Measurements from ENCODE around the gene GJA4. TPM values are rescaled to one million over a fixed set of nuclear protein-coding genes. Genes with fewer than 3 reads are reported as not detected.

Gene GJA4
- polyA plus RNA-seq, 1 of the 3 experiments (the other 2 are of a cell fraction) = not detected

GRCh38 chr1:34842952-34843371 is 50.2 kb downstream of the GJA4 start:
- Histone ChIP-seq H3K79me2 (ENCODE audit: insufficient read depth) (no peaks in the 10 kb centered on the region), H3K4me1 (ENCODE audit: control insufficient read depth in 1 of 2, insufficient read depth in 2 of 2, low read depth in 1 of 2, low read length in 1 of 2) (peaks cover 0 to 12% of the 10 kb centered on the region in 2 experiments; a peak in 1 of 4 replicates), H3K27me3 (ENCODE audit: insufficient read depth) (no peaks in the 10 kb centered on the region), H3K4me2 (no peak overlapping the region), H3F3A (replicated peaks; ENCODE audit: insufficient read depth) (no peaks in the 10 kb centered on the region), H3K4me3 (ENCODE audit: low read depth in 2 of 2, low read length in 1 of 2) (no peak overlapping the region), H4K20me1 (ENCODE audit: insufficient read depth) (no peaks in the 10 kb centered on the region), H3K36me3 (replicated peaks in 1 of 2; ENCODE audit: control insufficient read depth in 1 of 2, insufficient read depth in 2 of 2, low read length in 1 of 2) (peaks cover 0 to 6% of the 10 kb centered on the region in 2 experiments), H3K9me2 (no peaks in the 10 kb centered on the region), H3K9ac (no peak overlapping the region), H2AFZ (ENCODE audit: low read depth) (no peak overlapping the region), H3K9me3 (no peaks in the 10 kb centered on the region), H3K27ac (ENCODE audit: low read depth in 2 of 2, low read length in 1 of 2) (no peak overlapping the region)
- TF ChIP-seq TEAD4 (IDR thresholded peaks at IDR 0.05; ENCODE audit: borderline replicate concordance, insufficient read depth) = no peak
- no peak for TF ChIP-seq REST (IDR thresholded peaks at IDR 0.05; ENCODE audit: low read depth, low read length)
- TF ChIP-seq ELF1 (IDR thresholded peaks at IDR 0.05) = no peak
- no peak for TF ChIP-seq IRF3 (IDR thresholded peaks at IDR 0.05; ENCODE audit: low read depth, low read length)
- no peak for TF ChIP-seq SMC3 (IDR thresholded peaks at IDR 0.05; ENCODE audit: low read depth, low read length)
- no peak for TF ChIP-seq YY1 (IDR thresholded peaks at IDR 0.05; ENCODE audit: low read depth)
- no peak for TF ChIP-seq FOSL2 (IDR thresholded peaks at IDR 0.05; ENCODE audit: borderline replicate concordance, low read depth)
- no peak for TF ChIP-seq USF2 (IDR thresholded peaks at IDR 0.05; ENCODE audit: borderline replicate concordance, low read depth, low read length)
- no peak for TF ChIP-seq NRF1 (IDR thresholded peaks at IDR 0.05; ENCODE audit: low read depth, low read length)
- TF ChIP-seq EP300 (IDR thresholded peaks at IDR 0.05; ENCODE audit: borderline replicate concordance in 1 of 2, low read depth in 1 of 2, low read length in 1 of 2) = no peak
- TF ChIP-seq MEF2A (IDR thresholded peaks at IDR 0.05; ENCODE audit: borderline replicate concordance, low read depth) = no peak
- TF ChIP-seq TAF1 (IDR thresholded peaks at IDR 0.05; ENCODE audit: borderline replicate concordance, low read depth, low read length) = no peak
- no peak for TF ChIP-seq RFX5 (IDR thresholded peaks at IDR 0.05; ENCODE audit: low read length)
- TF ChIP-seq CHD2 (IDR thresholded peaks at IDR 0.05; ENCODE audit: low read length, partially characterized antibody) = no peak
- no peak for TF ChIP-seq RCOR1 (IDR thresholded peaks at IDR 0.05; ENCODE audit: low read length)
- TF ChIP-seq POLR2AphosphoS5 (IDR thresholded peaks at IDR 0.05; ENCODE audit: low read depth, low read length) = no peak
- TF ChIP-seq PBX3 (IDR thresholded peaks at IDR 0.05) = no peak
- no peak for TF ChIP-seq GATA2 (CRISPR knock-in tag; IDR thresholded peaks at IDR 0.05)
- TF ChIP-seq MXI1 (IDR thresholded peaks at IDR 0.05; ENCODE audit: low read depth, low read length) = no peak
- DNase-seq = no peak
- ChIA-PET CTCF (interaction anchor here (6.5 kb wide), 1 partner anchor 10 kb away, joined by 51 read pairs; no protein-coding TSS in a partner anchor), POLR2A (no interaction called here)
- WGBS (ENCODE audit: low lambda C conversion rate) = 93% methylated on average over 4 of the region's 4 CpGs
